Pericardium fibroblast (primary cell): Measurements from ENCODE around the gene ELAC2. TPM values are rescaled to one million over a fixed set of nuclear protein-coding genes. Genes with fewer than 3 reads are reported as not detected.

Source experiments
- total RNA-seq: library from RNA; depleted of rRNA; stranded (reverse); fragments of >200 nt; gene quantifications from 2 replicates; pipeline ENCODE4 v1.2.3, GENCODE V29; 2015

Gene ELAC2
- total RNA-seq: 37.4 and 55.0 TPM in 2 replicates

DNA sequence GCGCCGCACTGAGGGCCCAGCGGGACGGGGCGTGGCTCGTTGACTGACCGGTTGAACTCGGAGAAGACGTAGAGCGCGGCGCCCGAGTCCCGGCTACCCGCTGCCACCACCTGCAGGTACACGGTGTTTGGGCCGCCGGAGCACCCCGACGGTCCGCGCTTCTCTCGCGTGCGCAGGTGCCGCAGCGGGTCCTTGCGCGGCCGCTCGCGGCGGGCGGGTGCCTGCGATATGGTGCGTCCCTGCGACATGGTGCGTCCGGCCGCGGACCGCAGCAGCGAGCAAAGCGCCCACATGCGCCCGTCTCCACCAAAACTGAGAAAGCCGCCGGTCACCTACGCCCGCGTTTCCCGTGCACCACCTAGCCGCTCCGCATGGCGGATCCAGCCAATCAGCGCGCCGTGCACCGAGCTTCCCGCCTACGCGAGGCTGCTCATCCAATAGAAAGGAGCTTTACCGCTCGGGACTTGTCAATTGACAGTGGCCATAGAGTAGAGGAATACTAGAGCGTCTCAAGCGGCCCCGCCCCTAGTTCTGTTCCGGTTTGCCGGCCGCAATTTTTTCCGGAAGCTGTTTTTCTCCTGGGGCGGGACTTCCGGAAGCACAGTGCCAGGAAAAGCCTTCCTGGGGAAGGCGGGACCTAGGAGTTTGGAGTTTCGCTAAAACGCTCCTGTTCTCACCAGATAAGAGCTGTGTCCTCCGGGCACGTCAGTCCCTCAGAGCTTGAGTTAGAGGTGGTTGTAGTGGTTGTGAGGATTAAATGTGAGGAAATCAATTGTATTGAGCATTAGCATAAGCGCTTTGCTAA is at the start of gene ELAC2:
Gene ELAC2 (minus strand): TSS at position 373 of the 805 bp plus-strand sequence. CDS start 80 bp downstream, at position 293.

Other genes with a start within 250 kb of the ELAC2 start
- gene ARHGAP44, start 228.5 kb downstream of the ELAC2 start, total RNA-seq: 2.2 and 4.4 TPM in 2 replicates